ENCODE measurements around the gene DAP3.

DNA sequence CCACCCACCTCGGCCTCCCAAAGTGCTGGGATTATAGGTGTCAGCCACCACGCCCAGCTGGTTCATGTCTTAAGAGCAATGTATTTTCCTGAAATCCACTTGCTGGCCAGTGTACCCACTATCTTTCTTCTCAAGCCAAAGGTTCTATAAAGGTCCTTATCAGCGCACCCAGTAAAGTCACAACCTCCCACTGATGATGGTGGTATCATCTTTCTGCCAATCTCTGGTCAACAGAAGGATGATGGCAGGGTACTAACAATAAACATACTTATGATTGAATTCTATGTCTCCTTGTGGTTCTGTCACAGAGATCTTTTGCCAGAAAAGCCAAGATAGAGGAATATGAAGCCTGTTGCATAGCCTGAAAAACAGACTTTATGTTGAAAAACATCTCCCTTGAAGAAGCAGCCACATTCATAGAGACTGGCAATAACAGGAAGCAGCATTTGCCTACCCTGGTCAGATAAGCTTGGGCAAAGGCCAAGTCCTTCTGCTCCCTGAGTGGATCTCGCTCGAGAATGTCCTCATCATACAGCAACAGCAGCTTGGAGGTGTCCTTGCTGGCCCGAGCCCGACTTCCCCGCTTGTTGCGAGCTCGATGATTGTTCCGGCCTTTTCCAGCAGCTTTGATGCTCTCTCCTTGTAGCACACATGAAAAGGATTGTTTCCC lies 73.0 kb downstream of the DAP3 start:
- TF ChIP-seq, protein P1, sequence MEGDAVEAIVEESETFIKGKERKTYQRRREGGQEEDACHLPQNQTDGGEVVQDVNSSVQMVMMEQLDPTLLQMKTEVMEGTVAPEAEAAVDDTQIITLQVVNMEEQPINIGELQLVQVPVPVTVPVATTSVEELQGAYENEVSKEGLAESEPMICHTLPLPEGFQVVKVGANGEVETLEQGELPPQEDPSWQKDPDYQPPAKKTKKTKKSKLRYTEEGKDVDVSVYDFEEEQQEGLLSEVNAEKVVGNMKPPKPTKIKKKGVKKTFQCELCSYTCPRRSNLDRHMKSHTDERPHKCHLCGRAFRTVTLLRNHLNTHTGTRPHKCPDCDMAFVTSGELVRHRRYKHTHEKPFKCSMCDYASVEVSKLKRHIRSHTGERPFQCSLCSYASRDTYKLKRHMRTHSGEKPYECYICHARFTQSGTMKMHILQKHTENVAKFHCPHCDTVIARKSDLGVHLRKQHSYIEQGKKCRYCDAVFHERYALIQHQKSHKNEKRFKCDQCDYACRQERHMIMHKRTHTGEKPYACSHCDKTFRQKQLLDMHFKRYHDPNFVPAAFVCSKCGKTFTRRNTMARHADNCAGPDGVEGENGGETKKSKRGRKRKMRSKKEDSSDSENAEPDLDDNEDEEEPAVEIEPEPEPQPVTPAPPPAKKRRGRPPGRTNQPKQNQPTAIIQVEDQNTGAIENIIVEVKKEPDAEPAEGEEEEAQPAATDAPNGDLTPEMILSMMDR (IDR thresholded peaks at IDR 0.05), result no peak
- TF ChIP-seq POLR2A (IDR thresholded peaks at IDR 0.05), result no peak
